GM10847 (cell line): ENCODE results near the gene ESPNL.

Experiments
- POLR2A ChIP-seq: IDR thresholded peaks from 2 replicates; pipeline ENCODE4 v1.6.1; 2011; ENCODE audit not compliant: insufficient read length; ENCODE audit errors: extremely low read depth

ESPNL gene

GRCh38 chr2:238103465-238104225, 3.5 kb downstream of the ESPNL start:
- no peak for TF ChIP-seq POLR2A

GRCh38 chr2:238104226-238104690, 4.1 kb downstream of the ESPNL start:
- TF ChIP-seq POLR2A = no peak

DNA sequence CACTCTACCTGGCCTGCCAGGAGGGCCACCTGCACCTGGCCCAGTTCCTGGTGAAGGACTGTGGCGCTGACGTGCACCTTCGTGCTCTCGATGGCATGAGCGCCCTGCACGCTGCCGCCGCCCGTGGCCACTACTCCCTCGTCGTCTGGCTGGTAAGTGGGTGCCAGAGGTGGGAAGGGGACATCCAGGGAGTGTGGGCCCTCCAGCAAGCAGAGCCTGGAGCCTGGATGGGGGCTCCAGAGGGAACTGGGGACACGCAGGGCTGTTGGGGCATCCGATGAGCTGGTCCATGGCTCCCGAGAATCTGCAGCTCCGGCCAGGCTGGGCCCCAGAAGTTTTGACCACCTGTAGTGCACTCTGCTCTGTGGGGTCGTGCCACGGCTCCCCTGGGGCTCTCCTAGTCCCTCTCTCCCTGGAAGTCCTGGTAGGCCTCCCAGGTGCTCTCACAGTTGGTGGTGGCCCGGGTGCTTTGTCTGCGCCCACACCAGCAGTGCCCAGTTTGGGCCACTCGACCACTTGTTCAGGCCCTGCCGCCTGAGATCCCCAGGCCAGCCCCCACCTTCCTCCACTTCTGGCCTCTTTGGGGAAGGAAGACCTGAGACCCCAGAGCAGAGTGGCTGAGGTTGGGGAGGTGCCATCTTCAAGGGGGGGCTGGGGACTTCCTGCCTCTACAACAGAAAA, 4.7 kb downstream of the ESPNL start:
- no peak for TF ChIP-seq POLR2A

- TF ChIP-seq POLR2A = no peak
Measured at GRCh38 chr2:238105506-238106338, 5.6 kb downstream of the ESPNL start.

- TF ChIP-seq POLR2A = no peak
Measured at GRCh38 chr2:238106339-238106697, 6.2 kb downstream of the ESPNL start.

DNA sequence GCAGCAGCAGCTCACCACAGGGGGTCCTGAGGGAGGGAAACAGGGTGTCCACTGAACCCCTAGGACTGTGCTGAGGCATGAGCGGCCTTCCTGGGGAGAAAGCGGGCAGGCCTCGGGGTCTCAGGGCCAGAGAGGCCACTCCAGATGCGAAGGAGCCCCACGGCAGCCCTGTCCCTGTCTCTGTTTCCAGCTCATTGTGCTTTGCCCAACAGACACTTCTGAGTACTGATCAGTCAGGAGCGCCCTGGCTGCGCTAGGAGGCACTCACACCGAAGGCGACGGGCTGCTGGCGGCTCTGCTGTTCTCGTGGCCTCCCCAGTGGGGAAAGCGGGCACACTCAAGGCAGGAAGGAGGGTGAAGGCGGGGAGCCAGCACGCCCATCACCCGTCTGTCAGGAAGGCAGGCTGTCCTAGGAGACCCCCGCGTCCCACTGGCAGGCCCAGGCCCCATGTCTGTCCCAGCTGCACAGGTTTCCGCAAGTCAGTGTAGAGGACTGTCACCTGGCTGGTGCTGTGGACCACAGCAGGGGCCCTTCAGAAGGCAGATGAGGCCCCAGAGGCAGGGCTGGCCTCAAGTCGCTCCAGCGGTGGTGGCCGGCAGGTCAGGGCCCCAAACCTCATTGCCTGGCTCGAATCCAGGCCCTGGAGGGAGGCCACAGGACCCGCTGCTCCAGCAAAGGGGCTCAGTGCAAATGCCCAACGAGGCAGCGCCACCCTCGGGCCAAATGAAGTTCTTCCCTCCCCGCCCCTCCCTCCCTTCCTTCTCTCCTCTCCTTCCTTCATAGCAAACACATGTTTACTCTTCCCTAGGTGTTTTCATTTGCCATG, 6.8 kb downstream of the ESPNL start:
- no peak for TF ChIP-seq POLR2A

DNA sequence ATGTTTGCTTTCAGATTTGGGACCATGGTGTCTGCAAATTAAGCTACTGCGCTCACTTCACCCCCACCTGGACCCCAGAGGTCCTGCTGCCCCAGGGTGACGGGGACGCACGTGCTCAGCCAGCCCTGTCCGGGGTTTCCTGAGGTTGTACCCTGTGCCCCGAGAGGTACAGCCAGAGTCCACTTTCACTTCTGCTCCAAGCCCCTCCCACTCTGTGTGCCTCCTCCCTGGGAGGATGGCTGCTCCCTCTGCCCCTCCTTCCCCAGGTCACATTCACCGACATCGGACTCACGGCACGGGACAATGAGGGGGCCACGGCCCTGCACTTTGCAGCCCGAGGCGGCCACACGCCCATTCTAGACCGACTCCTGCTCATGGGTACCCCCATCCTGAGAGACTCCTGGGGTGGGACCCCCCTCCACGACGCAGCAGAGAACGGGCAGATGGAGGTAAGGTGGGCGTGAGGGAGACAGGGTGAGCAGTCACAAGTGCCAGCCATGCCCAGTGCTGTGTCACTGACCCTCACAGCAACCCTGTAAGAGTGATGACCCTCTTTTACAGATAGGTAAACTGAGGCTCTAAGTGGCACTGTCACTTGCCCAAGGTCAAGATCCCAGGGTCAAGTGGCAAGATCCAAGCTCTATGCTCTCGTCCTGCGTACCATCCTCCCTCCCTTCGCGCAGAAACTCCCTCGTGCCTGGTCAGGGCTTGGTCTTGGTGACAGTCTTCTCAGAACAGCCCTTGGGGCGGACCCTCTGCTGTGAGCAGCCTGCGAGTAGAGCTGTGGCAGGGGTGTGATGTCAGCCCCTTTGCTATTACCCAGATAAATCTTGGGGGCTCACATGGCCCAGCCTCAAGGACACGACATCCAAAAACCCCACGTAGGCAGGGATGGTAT, 7.6 kb downstream of the ESPNL start:
- TF ChIP-seq POLR2A = no peak

- no peak for TF ChIP-seq POLR2A
Measured at GRCh38 chr2:238108423-238109183, 8.5 kb downstream of the ESPNL start.

DNA sequence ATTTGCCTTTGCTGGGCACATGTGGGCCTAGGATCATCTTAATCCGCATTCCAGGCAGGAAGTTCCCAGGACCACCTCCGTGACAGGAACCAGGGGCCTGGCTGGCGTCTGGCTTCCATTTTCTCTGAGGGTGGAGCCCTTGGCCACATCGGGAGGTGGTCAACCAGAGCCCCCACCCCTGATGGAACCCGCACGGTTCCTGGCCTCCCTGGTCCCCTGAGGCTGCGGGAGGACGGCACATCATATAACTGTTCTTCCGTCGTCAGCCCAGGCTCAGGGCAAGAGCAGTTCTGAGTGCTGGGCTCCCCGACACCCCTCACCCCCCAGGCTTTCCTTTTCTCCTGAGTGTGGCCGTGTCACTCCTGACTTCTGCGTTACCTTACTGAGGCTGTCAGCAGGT, 13.5 kb downstream of the ESPNL start:
- no peak for TF ChIP-seq POLR2A

GRCh38 chr2:238114331-238114841, 14.2 kb downstream of the ESPNL start:
- no peak for TF ChIP-seq POLR2A

DNA sequence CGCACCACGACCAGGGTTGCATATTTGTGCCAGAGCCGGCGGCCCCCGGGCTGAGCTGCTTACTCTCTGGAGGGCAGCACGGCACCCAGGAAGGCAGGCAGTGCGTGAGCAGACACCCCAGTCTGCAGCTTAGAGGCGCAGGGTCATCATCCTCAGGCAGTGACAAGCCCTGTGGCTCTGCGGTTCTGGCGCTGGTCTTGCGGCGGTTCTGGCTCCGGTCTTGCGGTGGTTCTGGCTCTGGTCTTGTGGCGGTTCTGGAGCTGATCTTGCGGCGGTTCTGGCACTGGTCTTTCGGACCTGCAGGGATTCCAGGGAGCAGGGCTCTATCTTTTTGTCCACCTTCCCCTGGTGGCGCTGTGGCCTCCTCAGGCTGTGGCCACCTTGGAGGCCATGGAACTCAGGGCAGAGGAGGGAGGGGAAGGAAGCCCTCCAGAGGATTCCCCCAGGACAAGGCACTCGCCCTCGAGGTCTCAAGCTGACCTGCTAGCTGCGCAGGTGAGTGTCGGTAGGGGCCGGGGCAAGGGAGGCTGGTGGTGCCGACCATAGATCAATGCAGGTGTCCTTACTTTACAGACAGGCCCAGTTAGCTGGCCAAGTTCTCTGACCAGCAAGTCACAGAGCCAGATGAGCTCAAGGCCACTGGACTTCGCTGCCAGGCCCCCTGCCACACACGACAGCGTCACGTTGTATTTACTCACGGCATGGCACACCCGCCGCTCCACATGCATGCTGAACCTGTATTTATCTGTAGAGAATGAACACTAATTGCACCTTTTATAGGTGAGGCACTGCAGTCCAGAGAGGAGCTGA, 14.9 kb downstream of the ESPNL start:
- TF ChIP-seq POLR2A = no peak
